ENCODE measurements around the gene CSNK1D. TPM values are rescaled to one million over a fixed set of nuclear protein-coding genes. Genes with fewer than 3 reads are reported as not detected.

Gene CSNK1D
- total and polyA plus RNA-seq, 2 donors (not counting 1 experiment from before 2014, with no cell fraction given): 196 to 241 TPM

DNA sequence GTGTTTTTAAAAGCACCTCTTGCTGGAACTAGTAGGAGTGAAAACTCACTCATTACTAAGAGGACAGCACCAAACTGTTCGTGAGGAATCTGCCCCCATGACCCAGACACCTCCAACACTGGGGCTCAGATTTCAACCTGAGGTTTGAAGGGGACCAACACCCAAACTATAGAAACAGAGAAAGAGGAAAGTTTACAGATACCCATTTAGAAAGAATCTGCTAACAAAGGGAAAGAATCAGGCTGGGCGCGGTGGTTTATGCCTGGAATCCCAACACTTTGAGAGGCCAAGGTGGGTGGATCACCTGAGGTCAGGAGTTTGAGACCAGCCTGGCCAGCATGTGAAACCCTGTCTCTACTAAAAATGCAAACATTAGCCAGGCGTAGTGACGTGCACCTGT, 3.4 kb upstream of the CSNK1D start:
- Mint-ChIP-seq H3K9me3 (ENCODE audit: insufficient read depth) (no peaks in the 10 kb centered on the region), H3K4me3 (no peak overlapping the region), H3K27ac (no peak overlapping the region), H3K4me1 (peaks cover 12% of the 10 kb centered on the region), H3K27me3 (no peaks in the 10 kb centered on the region)
- no peak overlapping the region for H3K4me2 ChIP-seq (replicated peaks; ENCODE audit: low read depth, low read length, poor library complexity, severe bottlenecking)
- no peaks in the 10 kb centered on the region for H3K9me3 ChIP-seq (ENCODE audit: control extremely low read depth in 1 of 3, control insufficient read depth in 2 of 3, insufficient read depth in 1 of 3, low read length in 2 of 3)
- POLR2A ChIA-PET: no interaction called here
- CTCF ChIA-PET: no interaction called here
- H2AFZ ChIP-seq (ENCODE audit: insufficient read depth, low read depth, low read length, poor library complexity, severe bottlenecking): no peak overlapping the region
- ATAC-seq (ENCODE audit: low read depth) (no peak), DNase-seq (no peak)
- H3K27ac ChIP-seq (ENCODE audit: low read length in 2 of 2): no peak overlapping the region
- intact Hi-C loops (cut with micrococcal nuclease): no loop called here
- H3K4me1 ChIP-seq (ENCODE audit: control insufficient read depth in 2 of 2, insufficient read depth in 2 of 2, low read length in 2 of 2): peaks cover 11 to 16% of the 10 kb centered on the region in 2 donors
- H3K4me3 ChIP-seq (ENCODE audit: control extremely low read depth in 1 of 5, extremely low read depth in 1 of 5, insufficient read depth in 1 of 5, low read depth in 2 of 5, low read length in 4 of 5): no peak overlapping the region
- peaks cover 15% of the 10 kb centered on the region for H4K20me1 ChIP-seq (ENCODE audit: control insufficient read depth, insufficient read depth, low read length, poor library complexity, severe bottlenecking)
- H3K36me3 ChIP-seq (replicated peaks in 1 of 2; ENCODE audit: control extremely low read depth in 1 of 2, control insufficient read depth in 1 of 2, extremely low read depth in 1 of 2, insufficient read depth in 2 of 2, low read length in 1 of 2): peaks cover 0 to 4% of the 10 kb centered on the region in 2 experiments
- peaks cover 0 to 10% (median 0%) of the 10 kb centered on the region in 4 experiments for H3K27me3 ChIP-seq (replicated peaks in 1 of 4; ENCODE audit: control extremely low read depth in 1 of 4, control insufficient read depth in 3 of 4, insufficient read depth in 4 of 4, low read length in 3 of 4)
- WGBS (ENCODE audit: insufficient coverage): 100% methylated on average over 2 of the region's 5 CpGs
- no peak overlapping the region for H3K9ac ChIP-seq (ENCODE audit: low read length)
- TF ChIP-seq, protein P1, sequence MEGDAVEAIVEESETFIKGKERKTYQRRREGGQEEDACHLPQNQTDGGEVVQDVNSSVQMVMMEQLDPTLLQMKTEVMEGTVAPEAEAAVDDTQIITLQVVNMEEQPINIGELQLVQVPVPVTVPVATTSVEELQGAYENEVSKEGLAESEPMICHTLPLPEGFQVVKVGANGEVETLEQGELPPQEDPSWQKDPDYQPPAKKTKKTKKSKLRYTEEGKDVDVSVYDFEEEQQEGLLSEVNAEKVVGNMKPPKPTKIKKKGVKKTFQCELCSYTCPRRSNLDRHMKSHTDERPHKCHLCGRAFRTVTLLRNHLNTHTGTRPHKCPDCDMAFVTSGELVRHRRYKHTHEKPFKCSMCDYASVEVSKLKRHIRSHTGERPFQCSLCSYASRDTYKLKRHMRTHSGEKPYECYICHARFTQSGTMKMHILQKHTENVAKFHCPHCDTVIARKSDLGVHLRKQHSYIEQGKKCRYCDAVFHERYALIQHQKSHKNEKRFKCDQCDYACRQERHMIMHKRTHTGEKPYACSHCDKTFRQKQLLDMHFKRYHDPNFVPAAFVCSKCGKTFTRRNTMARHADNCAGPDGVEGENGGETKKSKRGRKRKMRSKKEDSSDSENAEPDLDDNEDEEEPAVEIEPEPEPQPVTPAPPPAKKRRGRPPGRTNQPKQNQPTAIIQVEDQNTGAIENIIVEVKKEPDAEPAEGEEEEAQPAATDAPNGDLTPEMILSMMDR (IDR thresholded peaks at IDR 0.05): no peak
- TF ChIP-seq EZH2 (IDR thresholded peaks at IDR 0.05; ENCODE audit: borderline replicate concordance, insufficient read depth, low read depth, low read length, poor library complexity, severe bottlenecking): no peak
- H3K79me2 ChIP-seq (ENCODE audit: control insufficient read depth, insufficient read depth, low read length): peaks cover 31% of the 10 kb centered on the region

DNA sequence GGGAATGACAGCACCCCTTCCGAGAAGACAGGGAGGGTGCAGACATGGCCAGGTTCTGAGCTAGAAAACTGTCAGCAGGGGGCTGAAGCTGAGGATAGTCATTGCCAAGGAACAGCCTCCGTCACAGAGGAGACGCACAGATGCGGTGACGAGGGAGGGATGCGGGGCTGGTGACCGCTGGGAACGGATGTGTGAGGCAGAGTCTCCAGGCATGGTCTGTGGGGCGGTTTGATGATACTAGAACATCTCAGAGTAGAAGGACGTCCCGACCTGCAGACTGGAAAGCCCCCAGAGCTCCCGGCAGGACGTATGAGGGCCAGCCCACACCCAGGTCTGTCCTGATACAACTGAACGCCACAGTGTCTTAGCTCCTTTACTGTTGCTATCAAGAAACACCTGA, 1.8 kb upstream of the CSNK1D start:
- Histone ChIP-seq H3K9me3 (ENCODE audit: control extremely low read depth in 1 of 3, control insufficient read depth in 2 of 3, insufficient read depth in 1 of 3, low read length in 2 of 3) (no peaks in the 10 kb centered on the region), H2AFZ (ENCODE audit: insufficient read depth, low read depth, low read length, poor library complexity, severe bottlenecking) (no peak overlapping the region), H3K36me3 (replicated peaks in 1 of 2; ENCODE audit: control extremely low read depth in 1 of 2, control insufficient read depth in 1 of 2, extremely low read depth in 1 of 2, insufficient read depth in 2 of 2, low read length in 1 of 2) (peaks cover 2 to 18% of the 10 kb centered on the region in 2 experiments), H3K27ac (ENCODE audit: low read length in 2 of 2) (no peak overlapping the region), H4K20me1 (ENCODE audit: control insufficient read depth, insufficient read depth, low read length, poor library complexity, severe bottlenecking) (peaks cover 31% of the 10 kb centered on the region), H3K4me3 (ENCODE audit: control extremely low read depth in 1 of 5, extremely low read depth in 1 of 5, insufficient read depth in 1 of 5, low read depth in 2 of 5, low read length in 4 of 5) (no peak overlapping the region), H3K4me2 (replicated peaks; ENCODE audit: low read depth, low read length, poor library complexity, severe bottlenecking) (no peak overlapping the region), H3K27me3 (replicated peaks in 1 of 4; ENCODE audit: control extremely low read depth in 1 of 4, control insufficient read depth in 3 of 4, insufficient read depth in 4 of 4, low read length in 3 of 4) (peaks cover 0 to 5% (median 0%) of the 10 kb centered on the region in 4 experiments), H3K4me1 (ENCODE audit: control insufficient read depth in 2 of 2, insufficient read depth in 2 of 2, low read length in 2 of 2) (peaks cover 24 to 32% of the 10 kb centered on the region in 2 donors), H3K9ac (ENCODE audit: low read length) (no peak overlapping the region), H3K79me2 (ENCODE audit: control insufficient read depth, insufficient read depth, low read length) (peaks cover 47% of the 10 kb centered on the region)
- no peak for ATAC-seq (ENCODE audit: low read depth)
- POLR2A ChIA-PET: no interaction called here
- Mint-ChIP-seq H3K4me3 (peak overlapping the region; percentile 39), H3K9me3 (ENCODE audit: insufficient read depth) (no peaks in the 10 kb centered on the region), H3K27ac (no peak overlapping the region), H3K4me1 (peaks cover 25% of the 10 kb centered on the region), H3K27me3 (no peaks in the 10 kb centered on the region)
- intact Hi-C loops (cut with micrococcal nuclease): no loop called here
- no peak for DNase-seq
- TF ChIP-seq, protein P1 (IDR thresholded peaks at IDR 0.05): no peak
- no peak for TF ChIP-seq EZH2 (IDR thresholded peaks at IDR 0.05; ENCODE audit: borderline replicate concordance, insufficient read depth, low read depth, low read length, poor library complexity, severe bottlenecking)
- WGBS (ENCODE audit: insufficient coverage): 88% methylated on average over 14 of the region's 14 CpGs
- CTCF ChIA-PET: interaction anchor here (1.1 to 1.3 kb wide), 2 partner anchors 23 to 316 kb away, joined by 3 read pairs; no protein-coding TSS in a partner anchor

Data from B cell (primary cell).